ENCODE measurements around the gene ADGRE1. TPM values are rescaled to one million over a fixed set of nuclear protein-coding genes. Genes with fewer than 3 reads are reported as not detected.

Gene ADGRE1
- total and polyA plus RNA-seq, 2 of the 8 experiments (the other 6 are each of a cell fraction or from before 2014, with no cell fraction given): not detected

GRCh38 chr19:6945733-6946132 is 58.4 kb downstream of the ADGRE1 start:
- Histone ChIP-seq H3K4me1 (replicated peaks in 1 of 4; ENCODE audit: control insufficient read depth in 3 of 4, insufficient read depth in 4 of 4, low read length in 3 of 4) (no peaks in the 10 kb centered on the region), H3K4me2 (ENCODE audit: insufficient read depth in 1 of 2, low read depth in 2 of 2, low read length in 2 of 2) (no peak overlapping the region), H3K79me1 (ENCODE audit: low read depth, low read length) (no peaks in the 10 kb centered on the region), H2BK12ac (ENCODE audit: low read depth, low read length) (no peak overlapping the region), H2BK5ac (ENCODE audit: low read depth, low read length) (no peak overlapping the region), H2BK120ac (replicated peaks; ENCODE audit: low read depth, low read length) (no peak overlapping the region), H2AK5ac (ENCODE audit: low read depth, low read length) (no peak overlapping the region), H3K4me3 (ENCODE audit: extremely low read depth in 1 of 4, insufficient read depth in 2 of 4, low read depth in 3 of 4, low read length in 4 of 4) (no peak overlapping the region), H3K36me3 (ENCODE audit: control insufficient read depth in 2 of 4, insufficient read depth in 4 of 4, low read length in 3 of 4) (no peaks in the 10 kb centered on the region), H3K14ac (ENCODE audit: insufficient read length) (no peak overlapping the region), H2AFZ (ENCODE audit: low read length) (no peak overlapping the region), H3K9ac (replicated peaks in 1 of 4; ENCODE audit: extremely low read depth in 1 of 4, low read depth in 3 of 4, low read length in 3 of 4) (no peak overlapping the region), H4K20me1 (replicated peaks in 1 of 2; ENCODE audit: control insufficient read depth in 1 of 2, insufficient read depth in 2 of 2, low read length in 2 of 2) (no peaks in the 10 kb centered on the region), H3K27ac (ENCODE audit: low read depth, low read length) (no peak overlapping the region), H3K79me2 (ENCODE audit: control insufficient read depth in 1 of 2, insufficient read depth in 2 of 2, low read length in 2 of 2) (no peaks in the 10 kb centered on the region), H3K4ac (replicated peaks; ENCODE audit: insufficient read length, low read depth, low read length) (no peak overlapping the region), H3K56ac (replicated peaks; ENCODE audit: insufficient read length, low read depth, low read length) (no peak overlapping the region), H3K27me3 (replicated peaks in 1 of 4; ENCODE audit: control insufficient read depth in 3 of 4, extremely low read depth in 1 of 4, insufficient read depth in 3 of 4, low read length in 3 of 4) (no peaks in the 10 kb centered on the region), H3K9me3 (ENCODE audit: insufficient read depth in 2 of 2, low read depth in 1 of 2, low read length in 1 of 2) (peaks cover 28 to 50% of the 10 kb centered on the region in 2 experiments), H4K91ac (replicated peaks; ENCODE audit: insufficient read length, low read length) (no peak overlapping the region), H3K18ac (ENCODE audit: extremely low read depth, low read length) (no peak overlapping the region), H4K5ac (ENCODE audit: insufficient read length, low read depth, low read length) (no peak overlapping the region), H3K23ac (ENCODE audit: insufficient read length) (no peak overlapping the region), H2BK15ac (ENCODE audit: low read length) (no peak overlapping the region), H3K23me2 (ENCODE audit: low read depth, low read length) (no peaks in the 10 kb centered on the region), H4K8ac (ENCODE audit: extremely low read depth, insufficient read depth, low read length) (no peak overlapping the region), H2BK20ac (ENCODE audit: low read length) (no peak overlapping the region)
- 73% methylated on average over 3 of the region's 3 CpGs; no CpG with 5 or more reads in 1 of the 2 experiments for WGBS, 2 experiments (ENCODE audit: extremely low coverage in 1 of 2, insufficient coverage in 1 of 2, insufficient read length in 1 of 2, insufficient replicate concordance in 2 of 2, low coverage in 1 of 2, low lambda C conversion rate in 2 of 2, missing lambda C conversion rate in 1 of 2)
- DNase-seq (ENCODE audit: low read depth in 1 of 2, low spot score in 2 of 2) (no peak), FAIRE-seq (no peak)
- TF ChIP-seq RFX5 (IDR thresholded peaks at IDR 0.05; ENCODE audit: borderline replicate concordance, low read depth, low read length): no peak
- no peak for TF ChIP-seq ATF2 (IDR thresholded peaks at IDR 0.05; ENCODE audit: low read length)
- TF ChIP-seq MAFK (IDR thresholded peaks at IDR 0.05; ENCODE audit: low read depth, low read length): no peak
- no peak for TF ChIP-seq E2F6 (IDR thresholded peaks at IDR 0.05)
- TF ChIP-seq SIRT6 (IDR thresholded peaks at IDR 0.05; ENCODE audit: low read length): no peak
- no peak for TF ChIP-seq HDAC6 (IDR thresholded peaks at IDR 0.05; ENCODE audit: low read depth, low read length)
- ChIA-PET CTCF (ENCODE audit: partially characterized antibody) (no interaction called here), POLR2A (ENCODE audit: partially characterized antibody) (no interaction called here)

Measured in H1 (cell line).